Right atrium auricular region (tissue), 2 donors: ENCODE measurements around the gene PPP2R1B. TPM values are rescaled to one million over a fixed set of nuclear protein-coding genes. Genes with fewer than 3 reads are reported as not detected.

Experiments used
- DNase-seq: peaks from one replicate; pipeline ENCODE4 v3.0.0-alpha.2; 2019; ENCODE audit warnings: low spot score
- H3K27ac ChIP-seq, 2 donors: fragments of 200-600 bp; sonication (generic); 1 replicate in 1 of 2; 2 replicates in 1 of 2; pipeline ENCODE4 v1.5.1; 2016 to 2019
- H3K27me3 ChIP-seq, 2 donors: fragments of 200-600 bp; sonication (generic); one replicate each; pipeline versions ENCODE4 v1.5.1 to v1.6.0; 2017 to 2019
- H3K36me3 ChIP-seq: fragments of 200-600 bp; sonication (generic); one replicate; pipeline ENCODE4 v1.5.1; 2016
- H3K4me1 ChIP-seq, 2 donors: fragments of 200-600 bp; sonication (generic); one replicate each; pipeline versions ENCODE4 v1.5.1 to v1.6.0; 2017 to 2019
- H3K4me3 ChIP-seq, 2 donors: fragments of 200-600 bp; sonication (generic); 1 replicate in 1 of 2; 2 replicates in 1 of 2; pipeline ENCODE4 v1.5.1; 2017 to 2019; ENCODE audit warnings: mild to moderate bottlenecking in 1 of 2, moderate library complexity in 1 of 2
- H3K9me3 ChIP-seq, 2 donors: fragments of 200-600 bp; sonication (generic); one replicate each; pipeline ENCODE4 v1.5.1; 2019
- total RNA-seq, 2 donors: library from RNA; depleted of rRNA; stranded (reverse); fragments of >200 nt; gene quantifications; one replicate each; pipeline ENCODE4 v1.1.0, GENCODE V29; 2016
- TF ChIP-seq, protein P1 (sequence below), 2 donors: fragments of 200-600 bp; sonication (generic); IDR thresholded peaks; one replicate each; pipeline ENCODE4 v1.5.1; 2019; ENCODE audit warnings: antibody characterized with exemption in 2 of 2

Gene PPP2R1B
- total RNA-seq, 2 donors from 2014 or later, result 6.5 to 13.2 TPM

GRCh38 chr11:111727431-111727830 lies 38.8 kb downstream of the PPP2R1B start:
- TF ChIP-seq, protein P1, sequence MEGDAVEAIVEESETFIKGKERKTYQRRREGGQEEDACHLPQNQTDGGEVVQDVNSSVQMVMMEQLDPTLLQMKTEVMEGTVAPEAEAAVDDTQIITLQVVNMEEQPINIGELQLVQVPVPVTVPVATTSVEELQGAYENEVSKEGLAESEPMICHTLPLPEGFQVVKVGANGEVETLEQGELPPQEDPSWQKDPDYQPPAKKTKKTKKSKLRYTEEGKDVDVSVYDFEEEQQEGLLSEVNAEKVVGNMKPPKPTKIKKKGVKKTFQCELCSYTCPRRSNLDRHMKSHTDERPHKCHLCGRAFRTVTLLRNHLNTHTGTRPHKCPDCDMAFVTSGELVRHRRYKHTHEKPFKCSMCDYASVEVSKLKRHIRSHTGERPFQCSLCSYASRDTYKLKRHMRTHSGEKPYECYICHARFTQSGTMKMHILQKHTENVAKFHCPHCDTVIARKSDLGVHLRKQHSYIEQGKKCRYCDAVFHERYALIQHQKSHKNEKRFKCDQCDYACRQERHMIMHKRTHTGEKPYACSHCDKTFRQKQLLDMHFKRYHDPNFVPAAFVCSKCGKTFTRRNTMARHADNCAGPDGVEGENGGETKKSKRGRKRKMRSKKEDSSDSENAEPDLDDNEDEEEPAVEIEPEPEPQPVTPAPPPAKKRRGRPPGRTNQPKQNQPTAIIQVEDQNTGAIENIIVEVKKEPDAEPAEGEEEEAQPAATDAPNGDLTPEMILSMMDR (IDR thresholded peaks at IDR 0.05), result no peak
- H3K9me3 ChIP-seq, result no peaks in the 10 kb centered on the region
- H3K36me3 ChIP-seq, result peaks cover 53% of the 10 kb centered on the region
- peaks cover 0 to 37% of the 10 kb centered on the region in 2 donors for H3K4me1 ChIP-seq
- H3K4me3 ChIP-seq, result no peak overlapping the region
- H3K27ac ChIP-seq, result no peak overlapping the region
- H3K27me3 ChIP-seq, result no peaks in the 10 kb centered on the region
- no peak for DNase-seq

- peaks cover 0 to 26% of the 10 kb centered on the region in 2 donors for H3K4me1 ChIP-seq
- H3K27ac ChIP-seq, result no peak overlapping the region
- DNase-seq, result no peak
- H3K9me3 ChIP-seq, result no peaks in the 10 kb centered on the region
- H3K4me3 ChIP-seq, result no peak overlapping the region
- no peaks in the 10 kb centered on the region for H3K27me3 ChIP-seq
- H3K36me3 ChIP-seq, result peaks cover 64% of the 10 kb centered on the region
- TF ChIP-seq, protein P1 (IDR thresholded peaks at IDR 0.05), result no peak
Observed at GRCh38 chr11:111726301-111726713, 39.9 kb downstream of the PPP2R1B start.

DNA sequence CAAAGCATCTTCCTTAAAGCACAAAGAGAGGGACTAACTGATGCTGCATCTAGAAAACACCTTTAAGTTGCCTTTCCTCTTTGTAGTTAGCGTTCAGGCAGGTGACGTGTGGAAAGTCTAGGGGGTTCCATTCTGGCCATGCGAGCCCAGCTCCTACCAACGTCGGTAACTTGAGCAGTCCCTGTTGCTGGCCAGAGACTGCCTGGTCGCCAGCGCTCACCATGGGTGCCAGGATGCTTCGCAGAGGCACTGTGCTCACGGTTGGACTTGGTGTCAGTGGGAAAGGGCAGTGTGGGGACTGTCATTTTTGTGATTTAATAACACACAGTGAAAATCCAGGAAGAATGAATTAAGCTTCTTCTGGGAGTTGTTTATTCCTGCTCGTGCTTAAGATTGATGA lies 40.6 kb downstream of the PPP2R1B start:
- TF ChIP-seq, protein P1 (IDR thresholded peaks at IDR 0.05), result no peak
- Histone ChIP-seq H3K27ac (no peak overlapping the region), H3K4me3 (no peak overlapping the region), H3K4me1 (peaks cover 0 to 19% of the 10 kb centered on the region in 2 donors), H3K27me3 (no peaks in the 10 kb centered on the region), H3K9me3 (no peaks in the 10 kb centered on the region), H3K36me3 (peaks cover 70% of the 10 kb centered on the region)
- no peak for DNase-seq

GRCh38 chr11:111724615-111725129 lies 41.5 kb downstream of the PPP2R1B start:
- Histone ChIP-seq H3K4me1 (peaks cover 0 to 10% of the 10 kb centered on the region in 2 donors), H3K36me3 (peaks cover 80% of the 10 kb centered on the region), H3K27ac (no peak overlapping the region), H3K9me3 (no peaks in the 10 kb centered on the region), H3K4me3 (no peak overlapping the region), H3K27me3 (no peaks in the 10 kb centered on the region)
- TF ChIP-seq, protein P1 (IDR thresholded peaks at IDR 0.05), result no peak
- DNase-seq, result no peak

DNA sequence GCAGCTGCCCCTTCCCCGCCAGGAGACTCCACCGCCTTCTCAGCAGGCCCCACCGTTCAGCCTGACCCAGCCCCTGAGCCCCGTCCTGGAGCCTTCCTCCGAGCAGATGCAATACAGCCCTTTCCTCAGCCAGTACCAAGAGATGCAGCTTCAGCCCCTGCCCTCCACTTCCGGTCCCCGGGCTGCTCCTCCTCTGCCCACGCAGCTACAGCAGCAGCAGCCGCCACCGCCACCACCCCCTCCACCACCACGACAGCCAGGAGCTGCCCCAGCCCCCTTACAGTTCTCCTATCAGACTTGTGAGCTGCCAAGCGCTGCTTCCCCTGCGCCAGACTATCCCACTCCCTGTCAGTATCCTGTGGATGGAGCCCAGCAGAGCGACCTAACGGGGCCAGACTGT lies 42.6 kb downstream of the PPP2R1B start:
- H3K4me3 ChIP-seq, result no peak overlapping the region
- H3K4me1 ChIP-seq, result peaks cover 0 to 4% of the 10 kb centered on the region in 2 donors
- TF ChIP-seq, protein P1 (IDR thresholded peaks at IDR 0.05), result no peak
- peak overlapping the region; percentile 9 to 32 for H3K27ac ChIP-seq
- H3K27me3 ChIP-seq, result no peaks in the 10 kb centered on the region
- no peak for DNase-seq
- peaks cover 85% of the 10 kb centered on the region for H3K36me3 ChIP-seq
- H3K9me3 ChIP-seq, result no peaks in the 10 kb centered on the region

GRCh38 chr11:111722501-111722900 lies 43.7 kb downstream of the PPP2R1B start:
- Histone ChIP-seq H3K36me3 (peaks cover 77% of the 10 kb centered on the region), H3K9me3 (no peaks in the 10 kb centered on the region), H3K4me1 (peaks cover 0 to 13% of the 10 kb centered on the region in 2 donors), H3K27ac (no peak overlapping the region), H3K4me3 (no peak overlapping the region), H3K27me3 (no peaks in the 10 kb centered on the region)
- DNase-seq, result no peak
- TF ChIP-seq, protein P1 (IDR thresholded peaks at IDR 0.05), result no peak
